Measurements from ENCODE around the gene GATAD2B. TPM values are rescaled to one million over a fixed set of nuclear protein-coding genes. Genes with fewer than 3 reads are reported as not detected.

The GATAD2B gene
- total RNA-seq, 1 donor from 2014 or later, result 35.3 TPM

DNA sequence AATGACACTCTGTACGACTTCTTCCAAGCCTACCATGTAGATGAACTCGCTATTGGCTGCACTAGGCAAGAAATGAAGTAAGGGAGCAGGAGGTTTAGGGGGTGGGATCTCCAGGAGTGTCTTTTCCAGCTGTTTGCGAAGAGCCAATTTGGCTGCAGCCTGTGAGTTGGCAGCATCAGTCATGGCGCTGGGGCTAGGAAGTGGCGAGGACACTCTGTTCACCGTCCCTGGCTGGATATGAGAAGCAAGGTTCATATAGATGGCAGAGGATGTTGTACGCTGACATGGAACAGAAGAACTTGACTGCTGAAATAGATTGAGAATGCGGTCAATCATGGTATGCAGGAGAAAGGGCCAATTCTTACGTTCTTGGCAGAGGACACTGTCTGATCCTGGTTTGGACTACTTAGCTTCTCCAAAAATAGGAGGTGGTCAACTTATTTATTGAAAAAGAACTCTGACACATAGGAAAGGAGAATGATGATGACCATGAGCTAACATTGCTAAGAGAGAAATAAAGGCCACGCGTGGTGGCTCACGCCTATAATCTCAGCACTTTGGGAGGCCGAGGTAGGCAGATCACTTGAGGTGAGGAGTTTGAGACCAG, 106.4 kb downstream of the GATAD2B start:
- intact Hi-C loops (cut with DNase I), result no loop called here
- ATAC-seq (peak; percentile 75), DNase-seq (ENCODE audit: missing footprints) (no peak)

DNA sequence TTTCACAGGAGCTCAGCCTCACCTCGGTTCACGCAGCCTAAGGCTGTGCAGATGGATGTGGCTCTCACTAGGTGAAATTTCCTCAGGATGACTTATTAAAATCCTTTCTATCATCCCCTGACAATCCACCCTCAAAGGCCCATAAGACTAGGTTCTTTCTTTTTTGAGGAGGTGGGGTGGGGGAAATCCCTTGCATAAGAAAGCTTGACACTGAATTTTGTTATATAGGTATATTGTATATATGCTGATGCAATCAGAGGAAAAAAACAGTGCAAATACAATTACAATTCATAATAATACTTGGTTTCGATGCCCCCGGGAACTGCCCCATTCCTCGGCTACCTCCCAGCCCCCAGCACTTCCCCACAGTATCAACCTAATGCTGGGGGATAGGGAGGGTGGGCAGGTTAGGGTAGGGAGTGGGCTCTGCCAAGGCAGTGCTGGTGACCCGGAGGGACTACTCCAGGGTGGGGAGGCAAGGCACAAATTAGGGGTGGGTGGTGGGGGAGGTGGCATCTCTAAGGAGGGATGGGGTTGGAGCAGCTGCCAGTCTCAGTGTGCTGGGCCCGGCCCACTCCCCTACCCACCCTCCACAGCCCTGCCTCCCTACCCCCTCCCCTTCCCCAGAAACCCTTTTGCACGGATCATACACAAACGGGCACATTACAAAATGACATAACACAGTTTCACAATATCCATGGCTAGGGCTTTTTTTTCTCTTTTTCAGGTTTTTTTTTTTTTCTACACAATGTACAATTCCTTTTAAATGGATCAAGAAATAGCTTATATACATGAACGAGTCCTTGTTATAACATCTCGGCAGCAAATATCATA, 116.7 kb downstream of the GATAD2B start:
- DNase-seq (ENCODE audit: missing footprints), result no peak
- intact Hi-C loops (cut with DNase I), result no loop called here

GRCh38 chr1:153805042-153805745, 117.6 kb downstream of the GATAD2B start:
- DNase-seq (ENCODE audit: missing footprints), result no peak
- ATAC-seq, result peak; percentile 86
- intact Hi-C loops (cut with DNase I), result no loop called here

More for the DNA sequence above, 116.7 kb downstream of the GATAD2B start:
- no peak for ATAC-seq

- intact Hi-C loops (cut with DNase I), result no loop called here
- no peak for DNase-seq (ENCODE audit: missing footprints)
- no peak for ATAC-seq
These were observed 118.7 kb downstream of the GATAD2B start for GRCh38 chr1:153804112-153804511.

- ATAC-seq (no peak), DNase-seq (ENCODE audit: missing footprints) (no peak)
- intact Hi-C loops (cut with DNase I), result no loop called here
These were observed 119.2 kb downstream of the GATAD2B start for GRCh38 chr1:153803470-153804056.

DNA sequence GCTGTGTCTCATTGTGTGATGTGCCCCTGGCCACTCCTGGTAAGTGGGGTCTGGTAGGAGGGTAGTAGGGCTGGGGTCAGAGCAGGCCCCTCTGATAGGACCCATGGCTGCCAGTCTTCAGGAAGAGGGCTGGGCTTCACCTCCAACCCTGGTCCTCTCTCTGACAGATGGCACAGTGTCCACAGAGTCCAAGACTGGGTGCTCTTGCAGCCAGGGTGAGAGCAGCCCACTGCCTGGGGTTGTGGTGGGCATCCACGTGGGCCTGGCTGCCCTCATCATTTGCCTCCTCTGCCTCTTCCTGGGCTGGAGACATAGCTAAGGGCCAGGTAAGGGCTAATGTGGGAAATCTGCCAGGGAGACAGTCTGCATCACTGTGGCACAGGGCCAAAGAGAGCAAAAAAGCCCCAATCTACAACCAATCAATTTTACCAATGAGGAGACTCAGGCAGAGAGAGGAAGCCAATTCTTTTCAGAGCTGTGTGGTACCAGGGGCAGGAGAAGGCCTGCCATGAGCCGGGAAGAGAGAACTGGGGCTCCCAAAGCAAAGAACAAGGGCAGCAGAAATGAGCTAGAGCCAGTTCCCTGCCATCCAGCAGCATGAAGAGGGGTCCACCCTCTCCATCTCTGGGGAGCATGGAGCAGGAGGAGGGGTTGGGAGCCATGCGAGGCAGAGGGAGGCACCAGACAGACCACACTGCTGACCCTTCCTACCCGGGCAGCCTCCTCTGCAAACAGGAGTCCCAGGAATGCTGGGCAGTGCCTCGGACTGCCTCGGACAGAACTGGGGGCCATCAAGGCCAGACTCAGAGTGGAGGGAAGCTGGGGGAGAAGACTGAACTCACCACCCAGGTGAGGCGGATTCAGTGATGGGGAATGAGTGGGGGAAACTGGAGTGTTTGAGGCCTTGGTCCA, 120.7 kb downstream of the GATAD2B start:
- intact Hi-C loops (cut with DNase I), result no loop called here
- ATAC-seq (no peak), DNase-seq (ENCODE audit: missing footprints) (no peak)

- ATAC-seq, result no peak
- intact Hi-C loops (cut with DNase I), result no loop called here
- no peak for DNase-seq (ENCODE audit: missing footprints)
These were observed 121.6 kb downstream of the GATAD2B start for GRCh38 chr1:153801028-153801625.

GRCh38 chr1:153800516-153800915, 122.3 kb downstream of the GATAD2B start:
- no peak for DNase-seq (ENCODE audit: missing footprints)
- ATAC-seq, result no peak
- intact Hi-C loops (cut with DNase I), result no loop called here

GRCh38 chr1:153799566-153800465, 123.0 kb downstream of the GATAD2B start:
- intact Hi-C loops (cut with DNase I), result loop anchor here (5.0 kb wide), 1 partner anchor 157 kb away; the partner anchor contains the start of gene CRTC2
- DNase-seq (ENCODE audit: missing footprints) (no peak), ATAC-seq (no peak)

DNA sequence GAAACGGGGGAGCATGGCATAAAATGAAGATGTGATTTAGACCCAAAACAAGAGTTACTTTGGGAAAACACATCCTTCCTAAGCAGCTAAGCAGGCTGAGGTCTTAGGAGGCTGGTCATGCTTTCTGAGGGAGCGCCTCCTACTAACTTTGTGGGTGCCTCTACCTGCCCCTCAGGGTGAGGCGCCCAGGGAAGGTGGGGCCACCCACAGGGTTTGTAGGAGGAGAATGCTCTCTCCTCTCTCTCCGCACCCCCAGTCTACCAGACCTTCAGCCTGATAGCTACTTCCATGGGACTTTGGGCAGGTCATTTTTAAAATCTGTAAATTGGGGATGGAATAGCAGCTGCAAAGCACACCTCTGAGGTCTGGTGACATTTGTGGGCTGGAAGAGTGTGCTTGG, 123.8 kb downstream of the GATAD2B start:
- DNase-seq (ENCODE audit: missing footprints), result no peak
- no peak for ATAC-seq
- intact Hi-C loops (cut with DNase I), result loop anchor here (5.0 kb wide), 1 partner anchor 158 kb away; the partner anchor contains the start of gene CRTC2

DNA sequence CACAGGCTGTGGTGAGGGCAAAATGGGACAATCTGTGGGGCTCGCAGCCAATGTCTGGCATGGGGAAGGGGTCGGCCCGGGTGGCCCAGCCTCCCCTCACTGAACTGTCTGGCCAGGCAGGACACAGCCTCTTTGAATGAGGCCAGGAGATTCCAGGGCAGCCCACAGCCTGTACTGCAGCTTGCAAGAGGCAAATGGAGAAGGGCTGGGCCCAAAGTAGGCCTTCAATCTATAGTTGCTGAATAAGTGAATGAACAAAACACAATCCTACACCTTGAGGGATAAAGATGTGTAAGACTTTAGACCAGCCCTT, 124.3 kb downstream of the GATAD2B start:
- intact Hi-C loops (cut with DNase I), result loop anchor here (5.0 kb wide), 1 partner anchor 159 kb away; the partner anchor contains the start of gene CRTC2
- DNase-seq (ENCODE audit: missing footprints) (no peak), ATAC-seq (no peak)

DNA sequence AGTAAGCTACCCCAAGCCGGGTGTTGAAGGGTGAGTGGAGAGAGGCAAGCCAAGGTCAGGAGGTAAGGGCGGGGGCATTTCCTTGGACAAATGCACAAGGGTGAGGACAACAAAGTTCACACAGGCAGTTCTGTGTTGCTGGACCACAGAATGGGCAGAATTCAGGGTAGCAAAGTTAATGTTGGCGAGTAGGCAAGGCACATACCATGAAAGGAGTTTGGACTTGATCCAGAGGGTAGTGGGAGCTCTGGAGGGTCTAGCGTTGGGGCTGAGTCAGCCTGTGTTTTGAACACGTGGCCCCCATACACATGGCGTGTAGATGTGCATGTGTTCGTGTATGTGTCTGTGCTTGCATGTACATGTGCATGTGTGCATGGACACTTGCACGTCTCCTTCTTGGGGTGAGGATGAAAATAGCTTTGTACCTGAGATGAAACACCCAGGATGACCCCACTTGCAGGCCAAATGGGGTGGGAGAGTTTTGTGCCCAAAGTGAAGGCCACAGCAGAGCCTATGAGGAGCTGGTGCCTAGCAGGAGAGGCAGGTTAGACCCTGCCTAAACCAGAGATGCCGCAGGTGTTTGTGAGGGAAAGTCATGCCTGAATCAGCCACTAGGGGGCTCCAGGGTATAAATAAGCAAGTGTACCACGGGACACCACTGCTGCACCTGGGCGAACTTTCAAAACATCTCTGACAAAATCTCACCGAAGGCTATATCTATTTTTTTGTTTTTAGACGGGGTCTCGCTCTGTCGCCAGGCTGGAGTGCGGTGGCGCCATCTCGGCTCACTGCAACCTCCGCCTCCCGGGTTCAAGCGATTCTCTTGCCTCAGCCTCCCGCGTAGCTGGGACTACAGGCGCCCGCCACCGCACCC, 125.7 kb downstream of the GATAD2B start:
- DNase-seq (ENCODE audit: missing footprints) (no peak), ATAC-seq (peak; percentile 66)
- intact Hi-C loops (cut with DNase I), result loop anchor here (1.0 to 5.0 kb wide), 2 partner anchors 160 to 189 kb away; partner anchors contain the start of genes CRTC2 and RAB13

DNA sequence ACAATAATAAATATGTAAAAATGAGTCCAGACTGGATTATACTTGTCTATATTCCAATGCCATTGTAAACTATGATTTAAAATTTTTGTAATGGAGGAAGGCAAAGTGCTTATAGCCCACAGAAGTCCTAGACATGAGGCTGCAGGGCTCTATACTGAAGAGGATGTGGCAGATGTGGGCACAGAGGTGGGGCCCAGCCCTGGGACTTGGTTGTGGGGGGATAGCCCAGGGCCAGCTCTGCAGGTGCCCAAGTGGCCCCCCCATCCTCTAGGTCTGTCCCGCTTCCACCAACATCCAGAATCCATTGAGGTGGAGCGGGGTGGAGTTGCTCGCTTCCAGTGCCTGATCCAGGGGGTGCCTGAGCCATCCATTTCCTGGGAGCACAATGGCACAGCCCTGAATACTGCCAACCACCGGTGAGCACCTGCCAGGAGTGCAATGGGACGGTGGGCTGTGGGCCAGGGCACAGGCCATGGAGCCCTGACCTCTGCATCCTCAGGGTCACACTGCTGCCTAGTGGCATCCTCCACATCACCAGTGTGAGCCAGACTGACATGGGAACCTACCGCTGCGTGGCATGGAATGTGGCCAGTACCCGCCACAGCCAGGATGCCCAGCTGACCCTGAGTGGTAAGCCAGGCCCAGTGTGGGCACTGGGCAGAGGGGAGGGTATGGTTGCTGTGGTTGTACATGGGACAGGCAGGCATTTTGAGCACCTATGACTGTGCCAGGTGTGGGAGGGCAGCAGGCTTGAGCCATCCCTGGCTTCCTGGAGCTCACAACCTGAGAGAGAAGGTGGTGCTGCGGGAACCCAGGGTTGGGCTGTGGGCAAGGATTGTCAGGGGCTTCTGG, 126.6 kb downstream of the GATAD2B start:
- DNase-seq (ENCODE audit: missing footprints), result no peak
- intact Hi-C loops (cut with DNase I), result loop anchor here (5.0 kb wide), 1 partner anchor 161 kb away; the partner anchor contains the start of gene CRTC2
- ATAC-seq, result no peak

DNA sequence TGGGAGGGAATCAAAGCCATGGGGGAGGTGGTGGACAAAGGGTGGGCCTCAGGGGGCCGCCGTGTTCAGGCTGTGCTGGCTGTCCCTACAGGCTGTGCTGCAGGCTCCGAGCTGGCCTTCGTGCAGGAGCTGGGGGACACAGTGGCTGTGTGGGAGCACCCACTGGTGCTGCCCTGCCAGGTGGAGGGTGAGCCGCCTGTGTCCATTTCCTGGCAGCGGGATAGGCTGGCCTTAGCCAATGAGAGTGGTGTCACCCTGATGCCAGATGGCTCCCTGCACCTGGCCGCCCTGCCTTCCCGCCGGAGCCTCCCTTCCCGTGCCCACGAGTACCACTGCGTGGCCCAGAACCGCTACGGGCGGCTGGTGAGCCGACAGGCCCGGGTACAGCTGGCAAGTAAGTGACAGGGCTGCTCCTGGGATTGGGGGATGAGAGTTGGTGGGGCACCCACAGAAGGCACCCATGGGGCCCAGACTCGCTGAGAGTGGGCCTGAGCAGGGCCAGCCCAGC, 127.4 kb downstream of the GATAD2B start:
- intact Hi-C loops (cut with DNase I), result loop anchor here (5.0 kb wide), 1 partner anchor 162 kb away; the partner anchor contains the start of gene CRTC2
- DNase-seq (ENCODE audit: missing footprints) (no peak), ATAC-seq (no peak)

Measured in Right ventricle myocardium inferior (tissue), 1 donor.